ENCODE results near the gene PTPRD.

Gene PTPRD

DNA sequence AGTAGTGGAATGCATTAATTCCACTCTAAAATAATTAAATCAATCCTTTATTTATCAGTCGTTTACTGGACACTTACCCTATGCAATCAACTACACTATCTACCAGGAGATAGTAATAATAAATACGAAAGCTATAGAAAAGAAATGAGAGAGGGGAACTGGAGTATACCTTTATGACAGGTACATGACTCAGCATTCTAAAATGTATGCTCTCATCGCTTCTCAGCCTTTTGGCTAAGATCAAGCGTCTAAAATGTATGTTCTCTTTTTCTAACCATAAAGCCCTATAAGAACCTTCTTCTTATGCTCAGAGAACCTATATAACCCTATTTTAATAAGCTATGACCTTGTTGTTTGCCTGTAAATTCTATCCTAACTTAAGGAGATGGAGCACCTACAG is 2059.4 kb downstream of the PTPRD start:
- H3K4me2 ChIP-seq (ENCODE audit: low read length): no peak overlapping the region
- no peak for TF ChIP-seq EZH2phosphoT487 (IDR thresholded peaks at IDR 0.05; ENCODE audit: borderline replicate concordance, low read length)
- TF ChIP-seq CTCF (IDR thresholded peaks at IDR 0.05; ENCODE audit: low read depth, low read length, poor library complexity, severe bottlenecking): no peak

DNA sequence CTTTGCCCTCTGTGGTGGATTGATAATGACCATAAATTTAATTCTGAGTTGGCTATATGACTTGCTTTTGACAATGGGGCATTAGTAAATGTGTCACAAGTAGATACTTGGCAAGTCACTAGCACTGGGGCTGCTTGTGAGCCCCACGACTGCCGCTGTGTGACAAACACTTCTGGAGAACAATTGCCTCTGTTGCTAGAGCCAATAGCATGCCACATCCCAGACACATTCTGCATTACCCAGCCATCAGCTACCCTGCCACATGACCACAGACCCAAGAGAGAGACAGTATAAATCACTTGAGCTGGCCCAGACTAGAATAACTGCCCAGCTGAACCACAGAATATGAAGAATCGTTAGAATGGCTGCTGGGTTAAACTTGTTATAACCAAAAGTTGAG is 2060.1 kb downstream of the PTPRD start:
- H3K4me1 ChIP-seq (ENCODE audit: control insufficient read depth, low read length): no peaks in the 10 kb centered on the region

More for the DNA sequence above, 2059.4 kb downstream of the PTPRD start:
- Histone ChIP-seq H3K79me2 (ENCODE audit: control insufficient read depth, low read length) (no peaks in the 10 kb centered on the region), H3K4me1 (ENCODE audit: control insufficient read depth, low read length) (no peaks in the 10 kb centered on the region), H3K27ac (ENCODE audit: low read depth, low read length) (no peak overlapping the region), H3K9me2 (replicated peaks; ENCODE audit: control insufficient read depth, low read length) (no peaks in the 10 kb centered on the region), H3K36me3 (ENCODE audit: control insufficient read depth, low read length) (no peaks in the 10 kb centered on the region), H3K9me3 (ENCODE audit: control insufficient read depth, insufficient read depth, low read length) (no peaks in the 10 kb centered on the region), H4K20me1 (ENCODE audit: control insufficient read depth, insufficient read depth, low read depth, low read length) (no peaks in the 10 kb centered on the region), H3K27me3 (ENCODE audit: control insufficient read depth, low read length) (no peaks in the 10 kb centered on the region), H3K4me3 (ENCODE audit: low read length) (no peak overlapping the region), H3F3A (ENCODE audit: control insufficient read depth, insufficient read depth) (no peaks in the 10 kb centered on the region)

GRCh38 chr9:8549214-8549613 is 2063.6 kb downstream of the PTPRD start:
- H3K36me3 ChIP-seq (ENCODE audit: control insufficient read depth, low read length): no peaks in the 10 kb centered on the region
- no peaks in the 10 kb centered on the region for H3K79me2 ChIP-seq (ENCODE audit: control insufficient read depth, low read length)
- TF ChIP-seq EZH2phosphoT487 (IDR thresholded peaks at IDR 0.05; ENCODE audit: borderline replicate concordance, low read length) (no peak), CTCF (IDR thresholded peaks at IDR 0.05; ENCODE audit: low read depth, low read length, poor library complexity, severe bottlenecking) (no peak)
- H3K4me1 ChIP-seq (ENCODE audit: control insufficient read depth, low read length): no peaks in the 10 kb centered on the region
- H3K9me3 ChIP-seq (ENCODE audit: control insufficient read depth, insufficient read depth, low read length): no peaks in the 10 kb centered on the region
- no peak overlapping the region for H3K4me3 ChIP-seq (ENCODE audit: low read length)
- no peaks in the 10 kb centered on the region for H3K27me3 ChIP-seq (ENCODE audit: control insufficient read depth, low read length)
- no peaks in the 10 kb centered on the region for H4K20me1 ChIP-seq (ENCODE audit: control insufficient read depth, insufficient read depth, low read depth, low read length)
- no peak overlapping the region for H3K27ac ChIP-seq (ENCODE audit: low read depth, low read length)
- no peaks in the 10 kb centered on the region for H3F3A ChIP-seq (ENCODE audit: control insufficient read depth, insufficient read depth)
- H3K9me2 ChIP-seq (replicated peaks; ENCODE audit: control insufficient read depth, low read length): no peaks in the 10 kb centered on the region
- no peak overlapping the region for H3K4me2 ChIP-seq (ENCODE audit: low read length)

More for the DNA sequence above, 2060.1 kb downstream of the PTPRD start:
- H3F3A ChIP-seq (ENCODE audit: control insufficient read depth, insufficient read depth): no peaks in the 10 kb centered on the region
- H3K9me3 ChIP-seq (ENCODE audit: control insufficient read depth, insufficient read depth, low read length): no peaks in the 10 kb centered on the region
- no peak overlapping the region for H3K4me3 ChIP-seq (ENCODE audit: low read length)
- no peaks in the 10 kb centered on the region for H4K20me1 ChIP-seq (ENCODE audit: control insufficient read depth, insufficient read depth, low read depth, low read length)
- H3K79me2 ChIP-seq (ENCODE audit: control insufficient read depth, low read length): no peaks in the 10 kb centered on the region
- no peaks in the 10 kb centered on the region for H3K9me2 ChIP-seq (replicated peaks; ENCODE audit: control insufficient read depth, low read length)
- H3K27me3 ChIP-seq (ENCODE audit: control insufficient read depth, low read length): no peaks in the 10 kb centered on the region
- no peak overlapping the region for H3K4me2 ChIP-seq (ENCODE audit: low read length)
- no peaks in the 10 kb centered on the region for H3K36me3 ChIP-seq (ENCODE audit: control insufficient read depth, low read length)
- no peak for TF ChIP-seq CTCF (IDR thresholded peaks at IDR 0.05; ENCODE audit: low read depth, low read length, poor library complexity, severe bottlenecking)
- TF ChIP-seq EZH2phosphoT487 (IDR thresholded peaks at IDR 0.05; ENCODE audit: borderline replicate concordance, low read length): no peak
- no peak overlapping the region for H3K27ac ChIP-seq (ENCODE audit: low read depth, low read length)

DNA sequence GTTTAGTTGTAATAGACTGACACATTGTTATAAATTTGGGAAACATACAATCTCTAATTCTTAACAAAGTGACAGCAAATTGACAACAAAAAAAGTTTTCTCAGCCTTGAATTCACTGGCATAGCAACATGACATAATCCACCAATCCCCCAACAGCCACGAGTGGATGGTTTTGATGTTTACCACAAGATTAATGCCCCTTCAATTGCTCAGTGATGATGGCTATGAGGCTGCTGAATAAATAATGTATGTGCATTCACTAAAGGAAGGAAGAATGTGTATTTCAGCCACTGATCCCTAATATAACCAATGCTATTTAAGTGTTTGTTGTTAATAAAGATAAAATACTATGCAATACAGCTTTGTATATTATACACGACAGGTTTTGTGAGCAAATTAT is 2069.6 kb downstream of the PTPRD start:
- H3K9me2 ChIP-seq (replicated peaks; ENCODE audit: control insufficient read depth, low read length): no peaks in the 10 kb centered on the region
- no peaks in the 10 kb centered on the region for H3K36me3 ChIP-seq (ENCODE audit: control insufficient read depth, low read length)
- no peak overlapping the region for H3K4me2 ChIP-seq (ENCODE audit: low read length)
- H3K27ac ChIP-seq (ENCODE audit: low read depth, low read length): no peak overlapping the region
- TF ChIP-seq EZH2phosphoT487 (IDR thresholded peaks at IDR 0.05; ENCODE audit: borderline replicate concordance, low read length) (no peak), CTCF (IDR thresholded peaks at IDR 0.05; ENCODE audit: low read depth, low read length, poor library complexity, severe bottlenecking) (no peak)
- no peaks in the 10 kb centered on the region for H3F3A ChIP-seq (ENCODE audit: control insufficient read depth, insufficient read depth)
- no peaks in the 10 kb centered on the region for H3K79me2 ChIP-seq (ENCODE audit: control insufficient read depth, low read length)
- H3K4me1 ChIP-seq (ENCODE audit: control insufficient read depth, low read length): no peaks in the 10 kb centered on the region
- no peaks in the 10 kb centered on the region for H3K27me3 ChIP-seq (ENCODE audit: control insufficient read depth, low read length)
- H3K4me3 ChIP-seq (ENCODE audit: low read length): no peak overlapping the region
- H3K9me3 ChIP-seq (ENCODE audit: control insufficient read depth, insufficient read depth, low read length): no peaks in the 10 kb centered on the region
- no peaks in the 10 kb centered on the region for H4K20me1 ChIP-seq (ENCODE audit: control insufficient read depth, insufficient read depth, low read depth, low read length)

Data from DOHH2 (cell line).